SK-N-SH treated with all-trans-retinoic acid at 6 μM for 48 hours (cell line): ENCODE data around the gene ZSCAN16.
"Not testable (repeated sequence)": the region's sequence is repeated elsewhere in the genome, so short reads cannot be mapped to it uniquely, and the experiment has no call there.

Experiments used
- ATAC-seq: fragments of 200-7000 bp; cut with Tn5 transposase; 3 replicates; pipeline ENCODE4 v1.9.1; 2020; ENCODE audit warnings: mild to moderate bottlenecking, moderate library complexity
- ARNTL ChIP-seq: fragments of 450-650 bp; formaldehyde crosslinking; IDR thresholded peaks from 2 replicates; pipeline ENCODE4 v1.5.0; 2020; ENCODE audit warnings: low read depth, mild to moderate bottlenecking, moderate library complexity, borderline replicate concordance
- BACH2 ChIP-seq: fragments of 250-450 bp; sonication (Bioruptor Pico); IDR thresholded peaks from 2 replicates; pipeline ENCODE4 v1.9.0; 2021; ENCODE audit warnings: mild to moderate bottlenecking, borderline replicate concordance
- CSDC2 ChIP-seq: fragments of 250-450 bp; sonication (Bioruptor Pico); IDR thresholded peaks from 2 replicates; pipeline ENCODE4 v1.5.0; 2020; ENCODE audit warnings: mild to moderate bottlenecking, moderate library complexity
- ESRRG ChIP-seq: fragments of 250-450 bp; sonication (Bioruptor Pico); IDR thresholded peaks from 2 replicates; pipeline ENCODE4 v1.6.1; 2021; ENCODE audit warnings: mild to moderate bottlenecking
- GLIS3 ChIP-seq: fragments of 250-450 bp; sonication (Bioruptor Pico); IDR thresholded peaks from 2 replicates; pipeline ENCODE4 v1.5.0; 2020; ENCODE audit warnings: mild to moderate bottlenecking, moderate library complexity
- ISL1 ChIP-seq: fragments of 250-450 bp; sonication (Bioruptor Pico); IDR thresholded peaks from 2 replicates; pipeline ENCODE4 v2.1.2; 2022; ENCODE audit warnings: mild to moderate bottlenecking, moderate library complexity
- OSR1 ChIP-seq: fragments of 250-450 bp; sonication (Bioruptor Pico); IDR thresholded peaks from 2 replicates; pipeline ENCODE4 v1.8.0; 2022; ENCODE audit warnings: moderate library complexity, mild to moderate bottlenecking, inconsistent platforms
- POU6F1 ChIP-seq: fragments of 250-450 bp; sonication (Bioruptor Pico); IDR thresholded peaks from 2 replicates; pipeline ENCODE4 v1.8.0; 2021; ENCODE audit warnings: low read depth, mild to moderate bottlenecking, moderate library complexity, borderline replicate concordance
- PPARA ChIP-seq: fragments of 250-450 bp; sonication (Bioruptor Pico); IDR thresholded peaks from 2 replicates; pipeline ENCODE4 v1.5.0; 2020; ENCODE audit warnings: mild to moderate bottlenecking, borderline replicate concordance
- RARB ChIP-seq: fragments of 250-450 bp; sonication (Bioruptor Pico); IDR thresholded peaks from 2 replicates; pipeline ENCODE4 v1.8.0; 2021; ENCODE audit warnings: mild to moderate bottlenecking, moderate library complexity
- TCF4 ChIP-seq: fragments of 250-450 bp; sonication (Bioruptor Pico); IDR thresholded peaks from 2 replicates; pipeline ENCODE4 v1.8.0; 2021; ENCODE audit warnings: mild to moderate bottlenecking, moderate library complexity, borderline replicate concordance
- TOX ChIP-seq: fragments of 250-450 bp; sonication (Bioruptor Pico); IDR thresholded peaks from 2 replicates; pipeline ENCODE4 v1.8.0; 2021; ENCODE audit warnings: mild to moderate bottlenecking, moderate library complexity, borderline replicate concordance
- ZC3H10 ChIP-seq: fragments of 250-450 bp; sonication (Bioruptor Pico); IDR thresholded peaks from 2 replicates; pipeline ENCODE4 v1.5.1; 2021; ENCODE audit warnings: mild to moderate bottlenecking, moderate library complexity
- ZFP3 ChIP-seq: fragments of 250-450 bp; sonication (Bioruptor Pico); IDR thresholded peaks from 2 replicates; pipeline ENCODE4 v1.5.0; 2020; ENCODE audit warnings: mild to moderate bottlenecking, moderate library complexity
- ZFP30 ChIP-seq: fragments of 450-650 bp; formaldehyde crosslinking; IDR thresholded peaks from 2 replicates; pipeline ENCODE4 v1.5.0; 2022; ENCODE audit warnings: mild to moderate bottlenecking, moderate library complexity
- ZNF565 ChIP-seq: fragments of 450-650 bp; formaldehyde crosslinking; conservative IDR thresholded peaks from 2 replicates; pipeline ENCODE4 v1.5.0; 2020; ENCODE audit warnings: low read depth, mild to moderate bottlenecking, moderate library complexity
- ZNF70 ChIP-seq: fragments of 450-650 bp; formaldehyde crosslinking; IDR thresholded peaks from 2 replicates; pipeline ENCODE4 v1.5.0; 2020; ENCODE audit warnings: mild to moderate bottlenecking, moderate library complexity
- ZNF8 ChIP-seq: fragments of 450-650 bp; formaldehyde crosslinking; IDR thresholded peaks from 2 replicates; pipeline ENCODE4 v1.5.0; 2020; ENCODE audit warnings: mild to moderate bottlenecking, moderate library complexity
- TF ChIP-seq, protein P1 (sequence below): fragments of 250-450 bp; sonication (Bioruptor Pico); IDR thresholded peaks from 2 replicates; pipeline ENCODE4 v1.5.0; 2020; ENCODE audit warnings: mild to moderate bottlenecking, moderate library complexity
- TF ChIP-seq, protein P2 (sequence below): fragments of 250-450 bp; sonication (Bioruptor Pico); IDR thresholded peaks from 2 replicates; pipeline ENCODE4 v1.8.0; 2020; ENCODE audit warnings: mild to moderate bottlenecking, moderate library complexity, borderline replicate concordance
- TF ChIP-seq, protein P3 (sequence below): fragments of 250-450 bp; sonication (Bioruptor Pico); IDR thresholded peaks from 2 replicates; pipeline ENCODE4 v1.5.1; 2021; ENCODE audit warnings: mild to moderate bottlenecking, moderate library complexity

The ZSCAN16 gene

GRCh38 chr6:28115799-28116198, 8.6 kb upstream of the ZSCAN16 start:
- TF ChIP-seq ZNF70 (CRISPR knock-in tag) (no peak), ZNF8 (CRISPR knock-in tag) (no peak)
- no peak for ATAC-seq

DNA sequence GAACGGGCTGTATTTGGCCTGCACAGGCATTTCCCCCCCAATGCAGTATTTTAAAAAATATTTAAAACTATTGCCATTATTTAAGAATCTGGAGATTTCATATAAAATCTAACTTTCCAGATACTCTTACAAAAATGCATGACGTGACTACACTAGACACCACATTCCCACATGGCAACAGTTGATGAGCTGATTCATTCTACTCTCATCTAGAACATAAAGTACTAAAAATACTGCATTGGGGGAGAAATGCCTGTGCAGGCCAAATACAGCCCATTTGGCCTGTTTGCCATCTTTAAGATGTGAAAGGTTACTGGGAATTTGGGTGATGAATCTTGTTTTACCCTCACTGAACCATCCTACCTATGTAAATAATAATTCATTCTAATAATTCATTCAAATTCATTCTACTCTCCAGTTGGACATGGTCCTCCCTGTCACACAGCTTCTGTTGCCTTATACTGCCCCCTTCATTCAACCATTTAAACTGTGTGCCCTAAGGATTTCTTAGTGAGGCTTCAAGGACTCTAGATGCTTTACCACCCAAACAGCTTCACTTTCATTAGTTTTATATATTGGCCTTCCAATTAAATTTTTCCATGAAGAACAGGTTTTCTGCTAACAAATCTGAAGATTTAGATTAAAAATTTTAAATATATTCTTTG, 6.9 kb upstream of the ZSCAN16 start:
- ATAC-seq: no peak
- TF ChIP-seq, protein P1, sequence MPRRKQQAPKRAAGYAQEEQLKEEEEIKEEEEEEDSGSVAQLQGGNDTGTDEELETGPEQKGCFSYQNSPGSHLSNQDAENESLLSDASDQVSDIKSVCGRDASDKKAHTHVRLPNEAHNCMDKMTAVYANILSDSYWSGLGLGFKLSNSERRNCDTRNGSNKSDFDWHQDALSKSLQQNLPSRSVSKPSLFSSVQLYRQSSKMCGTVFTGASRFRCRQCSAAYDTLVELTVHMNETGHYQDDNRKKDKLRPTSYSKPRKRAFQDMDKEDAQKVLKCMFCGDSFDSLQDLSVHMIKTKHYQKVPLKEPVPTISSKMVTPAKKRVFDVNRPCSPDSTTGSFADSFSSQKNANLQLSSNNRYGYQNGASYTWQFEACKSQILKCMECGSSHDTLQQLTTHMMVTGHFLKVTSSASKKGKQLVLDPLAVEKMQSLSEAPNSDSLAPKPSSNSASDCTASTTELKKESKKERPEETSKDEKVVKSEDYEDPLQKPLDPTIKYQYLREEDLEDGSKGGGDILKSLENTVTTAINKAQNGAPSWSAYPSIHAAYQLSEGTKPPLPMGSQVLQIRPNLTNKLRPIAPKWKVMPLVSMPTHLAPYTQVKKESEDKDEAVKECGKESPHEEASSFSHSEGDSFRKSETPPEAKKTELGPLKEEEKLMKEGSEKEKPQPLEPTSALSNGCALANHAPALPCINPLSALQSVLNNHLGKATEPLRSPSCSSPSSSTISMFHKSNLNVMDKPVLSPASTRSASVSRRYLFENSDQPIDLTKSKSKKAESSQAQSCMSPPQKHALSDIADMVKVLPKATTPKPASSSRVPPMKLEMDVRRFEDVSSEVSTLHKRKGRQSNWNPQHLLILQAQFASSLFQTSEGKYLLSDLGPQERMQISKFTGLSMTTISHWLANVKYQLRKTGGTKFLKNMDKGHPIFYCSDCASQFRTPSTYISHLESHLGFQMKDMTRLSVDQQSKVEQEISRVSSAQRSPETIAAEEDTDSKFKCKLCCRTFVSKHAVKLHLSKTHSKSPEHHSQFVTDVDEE (CRISPR knock-in tag): no peak
- TF ChIP-seq ISL1: no peak
- no peak for TF ChIP-seq BACH2 (CRISPR knock-in tag)
- TF ChIP-seq GLIS3: no peak
- no peak for TF ChIP-seq RARB (CRISPR knock-in tag)
- no peak for TF ChIP-seq ZFP30 (CRISPR knock-in tag)
- no peak for TF ChIP-seq ZFP3 (CRISPR knock-in tag)

DNA sequence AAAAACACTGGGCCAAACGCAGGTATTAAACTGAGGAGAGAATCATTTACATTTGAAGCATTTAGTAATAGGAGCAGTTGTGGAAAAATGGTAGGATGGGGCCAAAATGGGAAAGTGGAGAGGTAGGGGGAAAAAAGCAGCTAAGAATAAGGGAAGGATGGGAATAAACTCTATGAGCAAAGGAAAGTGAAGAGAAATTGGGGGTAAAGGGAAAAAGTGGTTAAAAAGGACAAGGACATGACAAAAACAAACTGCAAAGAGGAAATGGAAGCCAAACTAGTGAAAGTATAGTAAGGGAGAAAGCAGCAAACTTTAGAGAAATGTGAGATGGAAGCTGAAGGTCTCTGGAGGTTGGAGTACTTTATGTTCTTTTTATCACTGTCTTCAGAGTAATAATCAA, 6.2 kb upstream of the ZSCAN16 start:
- no peak for ATAC-seq
- TF ChIP-seq, protein P2, sequence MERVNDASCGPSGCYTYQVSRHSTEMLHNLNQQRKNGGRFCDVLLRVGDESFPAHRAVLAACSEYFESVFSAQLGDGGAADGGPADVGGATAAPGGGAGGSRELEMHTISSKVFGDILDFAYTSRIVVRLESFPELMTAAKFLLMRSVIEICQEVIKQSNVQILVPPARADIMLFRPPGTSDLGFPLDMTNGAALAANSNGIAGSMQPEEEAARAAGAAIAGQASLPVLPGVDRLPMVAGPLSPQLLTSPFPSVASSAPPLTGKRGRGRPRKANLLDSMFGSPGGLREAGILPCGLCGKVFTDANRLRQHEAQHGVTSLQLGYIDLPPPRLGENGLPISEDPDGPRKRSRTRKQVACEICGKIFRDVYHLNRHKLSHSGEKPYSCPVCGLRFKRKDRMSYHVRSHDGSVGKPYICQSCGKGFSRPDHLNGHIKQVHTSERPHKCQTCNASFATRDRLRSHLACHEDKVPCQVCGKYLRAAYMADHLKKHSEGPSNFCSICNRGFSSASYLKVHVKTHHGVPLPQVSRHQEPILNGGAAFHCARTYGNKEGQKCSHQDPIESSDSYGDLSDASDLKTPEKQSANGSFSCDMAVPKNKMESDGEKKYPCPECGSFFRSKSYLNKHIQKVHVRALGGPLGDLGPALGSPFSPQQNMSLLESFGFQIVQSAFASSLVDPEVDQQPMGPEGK: no peak
- no peak for TF ChIP-seq OSR1 (CRISPR knock-in tag)
- no peak for TF ChIP-seq ZFP3 (CRISPR knock-in tag)
- no peak for TF ChIP-seq BACH2 (CRISPR knock-in tag)
- no peak for TF ChIP-seq ZFP30 (CRISPR knock-in tag)
- no peak for TF ChIP-seq GLIS3

GRCh38 chr6:28121876-28122275, 2.5 kb upstream of the ZSCAN16 start:
- no peak for ATAC-seq
- TF ChIP-seq ESRRG (CRISPR knock-in tag): no peak
- TF ChIP-seq ARNTL: no peak
- no peak for TF ChIP-seq ZFP3 (CRISPR knock-in tag)
- TF ChIP-seq CSDC2 (CRISPR knock-in tag): no peak
- TF ChIP-seq ISL1: no peak
- TF ChIP-seq PPARA (CRISPR knock-in tag): no peak
- no peak for TF ChIP-seq BACH2 (CRISPR knock-in tag)
- TF ChIP-seq ZFP30 (CRISPR knock-in tag): no peak
- no peak for TF ChIP-seq ZNF565 (CRISPR knock-in tag)
- no peak for TF ChIP-seq POU6F1 (CRISPR knock-in tag)
- TF ChIP-seq ZNF8 (CRISPR knock-in tag): no peak
- TF ChIP-seq RARB (CRISPR knock-in tag): no peak
- TF ChIP-seq, protein P2: no peak
- TF ChIP-seq TOX (CRISPR knock-in tag): no peak
- TF ChIP-seq, protein P1 (CRISPR knock-in tag): no peak
- TF ChIP-seq ZC3H10 (CRISPR knock-in tag): no peak
- no peak for TF ChIP-seq TCF4 (CRISPR knock-in tag)
- no peak for TF ChIP-seq ZNF70 (CRISPR knock-in tag)
- no peak for TF ChIP-seq GLIS3
- TF ChIP-seq, protein P3, sequence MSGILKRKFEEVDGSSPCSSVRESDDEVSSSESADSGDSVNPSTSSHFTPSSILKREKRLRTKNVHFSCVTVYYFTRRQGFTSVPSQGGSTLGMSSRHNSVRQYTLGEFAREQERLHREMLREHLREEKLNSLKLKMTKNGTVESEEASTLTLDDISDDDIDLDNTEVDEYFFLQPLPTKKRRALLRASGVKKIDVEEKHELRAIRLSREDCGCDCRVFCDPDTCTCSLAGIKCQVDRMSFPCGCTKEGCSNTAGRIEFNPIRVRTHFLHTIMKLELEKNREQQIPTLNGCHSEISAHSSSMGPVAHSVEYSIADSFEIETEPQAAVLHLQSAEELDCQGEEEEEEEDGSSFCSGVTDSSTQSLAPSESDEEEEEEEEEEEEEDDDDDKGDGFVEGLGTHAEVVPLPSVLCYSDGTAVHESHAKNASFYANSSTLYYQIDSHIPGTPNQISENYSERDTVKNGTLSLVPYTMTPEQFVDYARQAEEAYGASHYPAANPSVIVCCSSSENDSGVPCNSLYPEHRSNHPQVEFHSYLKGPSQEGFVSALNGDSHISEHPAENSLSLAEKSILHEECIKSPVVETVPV: no peak

- ATAC-seq: not testable (repeated sequence)
Observed at GRCh38 chr6:28122283-28122682, 2.1 kb upstream of the ZSCAN16 start.
